ENCODE results near the gene DCLK1. TPM values are rescaled to one million over a fixed set of nuclear protein-coding genes. Genes with fewer than 3 reads are reported as not detected.

DCLK1 gene
- total and polyA plus RNA-seq, 9 donors: 3.3 to 37.0 (median 20.7) TPM

DNA sequence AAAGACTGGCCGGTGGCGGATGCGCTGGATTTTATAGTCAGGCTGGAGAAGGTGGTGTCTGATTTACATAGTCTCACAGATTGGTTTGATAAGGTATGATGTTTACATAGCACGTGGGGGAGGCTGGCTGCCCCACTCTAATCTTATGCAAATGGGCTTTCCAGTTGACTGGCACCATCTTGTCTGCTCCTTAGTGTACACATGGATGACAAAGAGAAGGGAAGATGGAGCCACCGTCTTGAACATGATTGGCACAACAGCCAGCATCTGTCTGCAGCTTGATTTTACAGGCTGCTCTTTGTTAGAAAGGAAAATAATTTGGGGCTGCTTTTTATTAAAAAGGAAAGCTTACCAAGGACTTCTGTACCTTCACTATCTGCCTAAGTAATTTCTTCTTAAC is 389.5 kb downstream of the DCLK1 start:
- H3K27ac ChIP-seq: no peak overlapping the region
- TF ChIP-seq, protein P1, sequence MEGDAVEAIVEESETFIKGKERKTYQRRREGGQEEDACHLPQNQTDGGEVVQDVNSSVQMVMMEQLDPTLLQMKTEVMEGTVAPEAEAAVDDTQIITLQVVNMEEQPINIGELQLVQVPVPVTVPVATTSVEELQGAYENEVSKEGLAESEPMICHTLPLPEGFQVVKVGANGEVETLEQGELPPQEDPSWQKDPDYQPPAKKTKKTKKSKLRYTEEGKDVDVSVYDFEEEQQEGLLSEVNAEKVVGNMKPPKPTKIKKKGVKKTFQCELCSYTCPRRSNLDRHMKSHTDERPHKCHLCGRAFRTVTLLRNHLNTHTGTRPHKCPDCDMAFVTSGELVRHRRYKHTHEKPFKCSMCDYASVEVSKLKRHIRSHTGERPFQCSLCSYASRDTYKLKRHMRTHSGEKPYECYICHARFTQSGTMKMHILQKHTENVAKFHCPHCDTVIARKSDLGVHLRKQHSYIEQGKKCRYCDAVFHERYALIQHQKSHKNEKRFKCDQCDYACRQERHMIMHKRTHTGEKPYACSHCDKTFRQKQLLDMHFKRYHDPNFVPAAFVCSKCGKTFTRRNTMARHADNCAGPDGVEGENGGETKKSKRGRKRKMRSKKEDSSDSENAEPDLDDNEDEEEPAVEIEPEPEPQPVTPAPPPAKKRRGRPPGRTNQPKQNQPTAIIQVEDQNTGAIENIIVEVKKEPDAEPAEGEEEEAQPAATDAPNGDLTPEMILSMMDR (IDR thresholded peaks at IDR 0.05): no peak
- no peak for TF ChIP-seq EP300 (IDR thresholded peaks at IDR 0.05)
- no peak for TF ChIP-seq POLR2A (IDR thresholded peaks at IDR 0.05)
- H3K36me3 ChIP-seq: no peaks in the 10 kb centered on the region
- intact Hi-C loops (cut with DNase I): no loop called here
- 81 to 87% (median 81%) methylated on average over 5 of the region's 5 CpGs for WGBS, 3 donors
- H3K27me3 ChIP-seq: no peaks in the 10 kb centered on the region
- DNase-seq: no peak
- no peaks in the 10 kb centered on the region for H3K9me3 ChIP-seq
- no peak overlapping the region for H3K4me3 ChIP-seq
- no peaks in the 10 kb centered on the region for H3K4me1 ChIP-seq (ENCODE audit: insufficient read depth)

DNA sequence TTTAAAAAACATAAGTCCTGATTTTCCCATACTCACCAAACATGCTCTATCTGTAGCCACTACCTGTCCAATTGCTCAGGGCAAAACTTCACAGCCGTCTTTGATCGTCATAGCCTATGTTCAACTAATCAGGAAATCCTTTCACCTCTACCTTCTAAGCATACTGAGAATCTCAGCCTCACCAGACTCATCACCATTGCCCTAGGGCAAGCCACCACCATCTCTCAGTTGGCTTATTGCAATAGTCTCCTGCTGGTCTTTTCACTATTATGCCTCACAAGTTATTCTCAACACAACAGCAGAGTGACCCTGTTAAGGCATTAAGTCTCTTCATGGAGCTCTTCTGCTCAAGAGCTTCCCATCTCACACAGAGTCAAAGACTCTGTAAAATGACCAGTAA is 394.3 kb downstream of the DCLK1 start:
- intact Hi-C loops (cut with DNase I): no loop called here
- 45 to 48% (median 46%) methylated on average over 2 of the region's 2 CpGs for WGBS, 3 donors
- H3K27ac ChIP-seq: no peak overlapping the region
- H3K9me3 ChIP-seq: no peaks in the 10 kb centered on the region
- no peaks in the 10 kb centered on the region for H3K27me3 ChIP-seq
- no peak overlapping the region for H3K4me3 ChIP-seq
- H3K36me3 ChIP-seq: no peaks in the 10 kb centered on the region
- peaks cover 2% of the 10 kb centered on the region for H3K4me1 ChIP-seq (ENCODE audit: insufficient read depth)
- no peak for TF ChIP-seq POLR2A (IDR thresholded peaks at IDR 0.05)
- TF ChIP-seq, protein P1 (IDR thresholded peaks at IDR 0.05): no peak
- DNase-seq: no peak

DNA sequence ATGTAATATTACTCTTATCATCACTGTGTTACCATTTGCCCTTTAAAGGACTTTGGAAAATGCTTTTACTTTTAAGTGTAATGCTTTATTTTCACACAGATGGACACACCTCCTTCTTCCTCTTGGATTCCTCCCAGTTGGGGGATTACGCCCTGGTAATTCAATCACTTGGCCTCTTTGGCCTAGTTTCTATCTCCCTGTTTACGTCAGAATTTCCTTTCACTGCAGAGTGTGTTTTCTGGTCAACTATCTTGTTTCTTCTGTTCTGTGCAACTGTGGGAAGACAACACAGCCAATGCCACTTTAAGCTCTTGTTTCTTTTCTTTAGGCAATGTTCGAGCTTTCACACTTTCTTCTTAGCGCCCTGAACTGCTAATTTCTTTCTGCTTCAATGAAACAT is 397.4 kb downstream of the DCLK1 start:
- Histone ChIP-seq H3K9me3 (no peaks in the 10 kb centered on the region), H3K4me3 (no peak overlapping the region), H3K27me3 (no peaks in the 10 kb centered on the region), H3K27ac (no peak overlapping the region), H3K4me1 (ENCODE audit: insufficient read depth) (peaks cover 2% of the 10 kb centered on the region), H3K36me3 (no peaks in the 10 kb centered on the region)
- intact Hi-C loops (cut with DNase I): loop anchor here in 1 of 4 donors (5.0 kb wide), 1 partner anchor 1233 kb away; no protein-coding TSS in a partner anchor
- WGBS, 3 donors: 24 to 49% (median 38%) methylated on average over 4 of the region's 4 CpGs
- no peak for TF ChIP-seq POLR2A (IDR thresholded peaks at IDR 0.05)
- DNase-seq: no peak

DNA sequence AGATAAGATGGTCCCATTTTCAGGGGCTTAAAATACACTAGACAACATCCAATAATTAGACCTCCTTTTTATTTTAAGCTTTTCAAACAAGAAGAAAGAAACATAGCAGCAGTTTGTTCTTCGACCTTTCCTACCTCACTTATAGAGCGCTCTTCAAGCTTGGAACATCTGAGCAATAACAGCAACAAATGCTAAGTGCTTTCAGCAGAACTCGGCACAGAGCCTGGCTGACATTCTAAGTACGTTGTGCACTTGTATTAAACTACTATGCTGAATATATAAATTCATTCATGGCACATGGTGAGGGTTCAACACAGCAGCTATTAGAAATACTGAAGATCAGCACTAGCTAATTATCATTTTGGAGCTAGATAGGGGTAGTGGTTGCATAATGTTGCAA is 398.6 kb downstream of the DCLK1 start:
- H3K36me3 ChIP-seq: no peaks in the 10 kb centered on the region
- peaks cover 2% of the 10 kb centered on the region for H3K4me1 ChIP-seq (ENCODE audit: insufficient read depth)
- no peak overlapping the region for H3K27ac ChIP-seq
- TF ChIP-seq EP300 (IDR thresholded peaks at IDR 0.05): no peak
- no peak for TF ChIP-seq POLR2A (IDR thresholded peaks at IDR 0.05)
- TF ChIP-seq, protein P1 (IDR thresholded peaks at IDR 0.05): no peak
- no peak overlapping the region for H3K4me3 ChIP-seq
- WGBS, 3 donors: 80 to 91% (median 86%) methylated on average over 4 of the region's 4 CpGs
- intact Hi-C loops (cut with DNase I): loop anchor here in 1 of 4 donors (5.0 kb wide), 1 partner anchor 1235 kb away; no protein-coding TSS in a partner anchor
- DNase-seq: no peak
- no peaks in the 10 kb centered on the region for H3K9me3 ChIP-seq
- no peaks in the 10 kb centered on the region for H3K27me3 ChIP-seq

DNA sequence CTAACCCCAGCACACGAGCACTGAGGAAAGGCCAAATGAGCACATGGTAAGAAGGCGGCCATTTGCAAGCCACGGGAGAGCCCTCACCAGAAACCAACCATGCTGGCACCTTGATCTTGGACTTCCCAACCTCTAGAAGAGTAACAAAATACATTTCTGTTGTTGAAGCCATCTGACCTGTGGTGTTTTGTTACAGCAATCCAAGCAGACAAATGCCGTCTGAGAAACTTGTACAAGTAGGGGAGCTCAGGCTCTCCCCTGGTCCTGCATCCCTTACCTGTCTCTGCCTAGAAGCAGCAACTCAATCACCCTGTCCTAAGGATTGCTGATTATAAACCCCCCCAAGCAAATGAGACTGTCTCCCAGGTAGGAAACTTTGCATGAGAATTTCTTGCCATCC is 399.7 kb downstream of the DCLK1 start:
- TF ChIP-seq, protein P1 (IDR thresholded peaks at IDR 0.05): no peak
- no peak for TF ChIP-seq POLR2A (IDR thresholded peaks at IDR 0.05)
- TF ChIP-seq EP300 (IDR thresholded peaks at IDR 0.05): no peak
- intact Hi-C loops (cut with DNase I): loop anchor here in 1 of 4 donors (5.0 kb wide), 1 partner anchor 1236 kb away; no protein-coding TSS in a partner anchor
- Histone ChIP-seq H3K9me3 (no peaks in the 10 kb centered on the region), H3K4me3 (no peak overlapping the region), H3K36me3 (no peaks in the 10 kb centered on the region), H3K27me3 (no peaks in the 10 kb centered on the region), H3K27ac (no peak overlapping the region), H3K4me1 (ENCODE audit: insufficient read depth) (peaks cover 2% of the 10 kb centered on the region)
- DNase-seq: no peak
- 95 to 97% (median 95%) methylated on average over 4 of the region's 4 CpGs for WGBS, 3 donors
